RPMI8226 (cell line): Measurements from ENCODE around the gene FAM184B.

Experiments
- DNase-seq: peaks from one replicate; pipeline ENCODE4 v3.0.0-alpha.2; 2015

Gene FAM184B

GRCh38 chr4:17623451-17624001 lies 157.9 kb downstream of the FAM184B start:
- no peak for DNase-seq

- no peak for DNase-seq
Measured at GRCh38 chr4:17619416-17620105, 161.9 kb downstream of the FAM184B start.

- no peak for DNase-seq
Measured at GRCh38 chr4:17618926-17619325, 162.5 kb downstream of the FAM184B start.

GRCh38 chr4:17616283-17616682 lies 165.1 kb downstream of the FAM184B start:
- no peak for DNase-seq

- peak; percentile 95 for DNase-seq
Measured at GRCh38 chr4:17614416-17615299, 166.8 kb downstream of the FAM184B start, which contains the start of gene MED28. TSS of gene MED28 (plus strand) at chr4:17614641. CDS start at chr4:17614655, 14 bp downstream.

- DNase-seq, result peak; percentile 45
Measured at GRCh38 chr4:17613761-17614415, 167.5 kb downstream of the FAM184B start.

GRCh38 chr4:17605236-17605635 lies 176.2 kb downstream of the FAM184B start:
- no peak for DNase-seq

- DNase-seq, result no peak
Measured at GRCh38 chr4:17599826-17600225, 181.6 kb downstream of the FAM184B start.

GRCh38 chr4:17597517-17597916 lies 183.9 kb downstream of the FAM184B start:
- no peak for DNase-seq

- peak; percentile 64 for DNase-seq
Measured at GRCh38 chr4:17595471-17596005, 185.9 kb downstream of the FAM184B start.

- no peak for DNase-seq
Measured at GRCh38 chr4:17589355-17589754, 192.1 kb downstream of the FAM184B start.

GRCh38 chr4:17587094-17587822 lies 194.2 kb downstream of the FAM184B start:
- DNase-seq, result no peak

- no peak for DNase-seq
Measured at GRCh38 chr4:17584521-17585213, 196.8 kb downstream of the FAM184B start.

- no peak for DNase-seq
Measured at GRCh38 chr4:17583941-17584340, 197.5 kb downstream of the FAM184B start.

GRCh38 chr4:17583276-17583675 lies 198.1 kb downstream of the FAM184B start:
- DNase-seq, result no peak

- no peak for DNase-seq
Measured at GRCh38 chr4:17580969-17581368, 200.5 kb downstream of the FAM184B start.
